GM19467 (cell line): ENCODE data around the gene RAI1.

Experiments used
- ATAC-seq: cut with Tn5 transposase; IDR thresholded peaks from one replicate; pipeline ENCODE4 v1.9.1; 2021; ENCODE audit warnings: mild to moderate bottlenecking, moderate library complexity; ENCODE audit not compliant: unreplicated experiment

The RAI1 gene

DNA sequence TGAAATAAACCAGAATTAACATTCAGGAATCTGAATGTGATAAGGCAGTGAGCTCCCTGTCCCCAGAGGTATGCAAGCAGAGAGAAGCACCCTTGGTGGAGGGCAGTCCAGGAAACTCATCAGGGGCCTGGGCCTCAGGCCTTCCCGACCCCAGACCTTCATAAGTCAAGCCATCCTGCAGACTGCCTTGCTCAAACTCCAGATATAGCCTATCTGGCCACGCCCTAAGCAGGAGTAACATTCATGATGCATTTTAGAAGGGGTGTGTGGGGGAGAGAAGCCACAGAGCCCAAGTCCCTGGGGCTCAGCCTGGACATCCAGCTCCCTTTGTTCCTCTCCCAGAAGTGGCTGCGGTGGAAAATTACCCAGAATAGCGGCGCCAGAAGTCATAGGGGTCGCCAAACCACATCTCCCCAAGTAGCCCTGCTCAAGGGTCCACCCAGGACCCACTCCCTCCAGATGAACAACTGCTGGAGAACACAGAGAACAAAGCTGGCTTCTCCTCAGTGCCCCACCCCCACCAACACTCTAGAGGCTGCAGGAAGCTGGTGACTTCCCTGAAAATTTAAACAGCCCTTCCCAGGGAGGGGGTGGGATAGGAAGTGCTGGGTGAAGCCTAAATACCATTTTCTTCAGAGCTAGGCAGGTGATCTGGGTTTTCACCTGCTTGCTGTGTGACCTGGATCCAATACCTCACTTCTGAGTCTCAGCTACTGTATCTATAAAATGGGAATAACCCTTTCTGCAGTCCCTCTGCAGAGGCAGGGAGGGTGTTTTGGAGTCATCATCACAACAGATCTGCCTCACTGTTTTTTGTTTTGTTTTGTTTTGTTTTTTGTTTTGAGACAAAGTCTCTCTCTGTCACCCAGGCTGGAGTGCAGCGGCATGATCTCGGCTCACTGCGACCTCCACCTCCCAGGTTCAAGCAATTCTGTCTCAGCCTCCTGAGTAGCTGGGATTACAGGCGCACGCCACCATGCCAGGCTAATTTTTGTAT lies 157.0 kb downstream of the RAI1 start:
- no peak for ATAC-seq

DNA sequence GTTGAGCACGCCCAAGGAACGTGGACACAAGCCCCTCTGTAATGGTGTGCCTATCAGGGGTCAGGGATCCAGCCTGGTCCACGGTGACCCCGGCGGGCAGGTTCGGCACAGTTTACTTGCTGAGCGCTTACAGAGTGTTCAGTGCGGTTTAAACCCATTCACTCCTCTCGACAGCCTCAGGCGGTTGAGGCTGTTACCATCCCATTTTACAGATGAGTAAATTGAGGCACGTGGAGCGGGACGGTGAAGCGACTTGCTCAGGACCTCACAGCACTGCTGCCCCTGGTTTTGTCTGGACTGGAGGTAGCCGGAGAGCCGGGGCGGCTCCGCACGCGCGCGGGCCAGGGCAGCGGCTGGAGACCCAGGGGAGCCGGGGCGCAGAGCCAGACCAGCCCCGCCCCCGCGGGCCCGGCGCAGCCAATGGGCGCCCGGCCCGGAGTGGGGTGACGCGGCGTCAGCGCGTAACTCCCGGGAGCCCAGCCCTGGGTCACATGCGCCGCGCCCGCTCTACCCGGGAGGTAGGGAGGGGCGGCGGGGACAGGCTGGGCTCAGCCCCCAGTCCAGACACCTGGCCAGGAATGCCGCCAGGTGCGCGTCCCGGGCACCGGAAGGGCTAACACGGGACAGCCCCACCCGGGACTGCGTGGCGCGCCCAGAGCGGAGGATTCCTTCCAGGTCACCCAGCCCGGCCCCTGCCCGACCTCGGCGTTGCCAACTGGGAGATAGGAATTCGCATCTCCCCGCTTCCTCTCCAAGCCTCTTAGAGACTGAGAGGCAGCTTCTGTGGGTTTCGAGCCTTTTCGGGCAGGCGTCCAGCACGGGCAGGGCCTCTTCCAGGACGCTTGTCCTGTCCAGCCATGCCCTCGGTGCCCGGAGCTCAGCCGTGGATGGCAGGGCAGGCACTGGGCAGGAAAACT lies 158.8 kb downstream of the RAI1 start:
- peak; percentile 47 for ATAC-seq

GRCh38 chr17:17840751-17841591 lies 159.7 kb downstream of the RAI1 start:
- ATAC-seq, result no peak

DNA sequence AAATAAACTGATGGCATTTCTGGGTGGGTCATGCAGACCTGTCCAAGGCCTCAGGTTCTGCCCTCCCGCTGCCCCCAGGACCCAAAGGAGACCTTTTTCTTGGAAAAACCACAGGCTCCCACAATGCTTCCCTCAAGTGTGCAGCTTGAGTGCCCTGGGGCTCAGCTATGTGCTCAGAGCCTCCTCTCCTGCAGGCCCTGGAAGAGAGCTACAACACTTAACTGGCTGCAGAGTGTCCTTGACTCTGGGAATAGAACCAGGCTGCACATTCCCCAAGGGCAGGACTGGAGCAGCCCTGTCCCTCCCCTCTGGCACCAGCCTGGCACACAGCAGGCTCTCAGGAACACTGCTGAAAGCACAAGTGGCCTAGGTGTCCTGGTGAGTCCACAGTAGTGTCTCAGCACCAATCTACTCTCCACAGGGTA lies 160.4 kb downstream of the RAI1 start:
- ATAC-seq, result no peak

- no peak for ATAC-seq
These were observed 161.0 kb downstream of the RAI1 start for GRCh38 chr17:17842111-17842876.

GRCh38 chr17:17843096-17843495 lies 161.8 kb downstream of the RAI1 start:
- ATAC-seq, result no peak

GRCh38 chr17:17844079-17844478 lies 162.8 kb downstream of the RAI1 start:
- ATAC-seq, result no peak

DNA sequence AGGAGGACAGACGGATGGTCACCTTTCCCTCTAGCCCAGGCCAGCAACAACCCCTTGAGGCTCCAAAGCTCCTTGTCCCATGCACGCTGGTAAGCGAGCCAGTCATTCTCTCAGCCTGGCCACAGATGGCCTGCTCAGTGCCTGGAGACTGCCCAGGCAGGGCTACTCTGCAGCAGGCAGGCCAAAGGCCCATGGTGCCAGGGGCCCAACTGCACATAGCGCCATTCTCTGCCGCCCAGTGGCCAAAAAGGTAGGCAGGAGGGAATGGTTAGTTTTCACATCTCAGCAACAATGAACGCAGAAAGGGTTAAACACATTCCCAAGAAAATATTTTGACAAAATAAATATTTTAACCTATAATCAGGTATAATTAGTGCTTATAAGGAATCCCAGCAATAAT lies 163.2 kb downstream of the RAI1 start:
- ATAC-seq, result no peak

- ATAC-seq, result no peak
These were observed 164.0 kb downstream of the RAI1 start for GRCh38 chr17:17845046-17845775.

DNA sequence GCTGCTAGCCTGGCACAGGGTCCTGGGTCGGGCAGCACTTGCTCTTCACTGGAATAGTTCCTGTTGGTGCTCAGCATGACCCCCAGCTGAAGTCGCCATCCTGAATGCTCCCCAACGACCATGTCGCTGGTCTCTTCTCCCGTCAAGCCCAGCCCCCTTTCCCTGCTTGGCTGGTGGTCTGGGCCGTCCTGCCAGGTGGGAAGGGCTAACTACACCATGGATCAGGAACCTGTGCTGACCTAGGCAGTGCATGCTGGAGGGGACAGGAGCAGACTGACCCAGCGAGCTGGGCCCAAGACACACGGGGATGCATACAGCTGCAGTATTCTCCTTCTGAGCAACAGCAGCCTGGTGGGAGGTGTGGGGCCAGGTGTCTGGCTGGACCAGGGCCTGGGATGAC lies 164.7 kb downstream of the RAI1 start:
- ATAC-seq, result no peak

DNA sequence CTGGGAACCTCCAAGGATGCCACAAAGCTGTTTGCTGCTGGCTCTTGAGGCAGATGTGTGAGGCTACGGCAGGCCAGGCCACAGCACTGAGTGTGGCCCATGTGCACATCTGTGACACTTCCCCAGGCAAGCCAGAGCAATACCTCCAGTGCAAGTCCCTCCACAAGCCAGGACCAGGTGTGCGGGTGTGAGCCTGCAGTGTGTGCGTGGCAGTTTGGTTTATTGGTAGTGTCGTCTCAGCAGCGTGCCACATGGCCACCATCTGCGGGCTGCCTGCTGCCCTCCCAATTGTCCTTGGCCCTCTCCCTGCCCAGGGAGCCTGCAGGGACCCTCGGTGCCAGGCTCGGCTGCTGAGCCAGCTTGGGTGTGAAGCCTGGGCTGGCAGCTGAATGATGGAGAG lies 165.4 kb downstream of the RAI1 start:
- no peak for ATAC-seq

DNA sequence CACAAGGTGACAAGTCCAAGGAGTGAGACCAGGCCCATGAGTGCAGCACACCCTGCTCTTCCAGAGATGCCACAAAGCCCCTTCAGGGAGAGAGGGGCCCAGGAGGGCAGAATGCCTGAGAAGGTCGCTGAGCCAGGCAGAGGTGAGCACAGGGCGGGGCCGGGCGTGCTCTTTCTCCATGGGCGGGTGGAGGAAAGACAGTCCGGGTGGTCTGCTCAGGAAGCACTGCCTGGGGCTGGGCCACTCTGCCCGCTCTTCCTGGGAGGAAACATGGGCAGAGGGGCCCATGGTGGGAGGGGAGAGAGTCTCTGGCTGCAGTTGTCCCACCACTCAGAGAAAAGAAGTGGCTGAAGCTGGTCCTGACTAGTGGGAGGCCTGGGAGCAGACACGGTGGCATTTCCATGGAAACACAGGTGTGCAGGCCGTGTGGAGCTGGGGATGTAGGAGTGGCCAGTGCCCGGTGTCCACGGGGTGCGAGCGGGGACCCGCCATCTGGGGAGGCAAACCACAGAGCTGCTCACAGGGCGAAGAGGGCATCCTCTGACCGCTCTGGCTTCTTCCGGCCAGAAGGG lies 165.9 kb downstream of the RAI1 start:
- no peak for ATAC-seq

- no peak for ATAC-seq
These were observed 166.5 kb downstream of the RAI1 start for GRCh38 chr17:17847726-17848125.

DNA sequence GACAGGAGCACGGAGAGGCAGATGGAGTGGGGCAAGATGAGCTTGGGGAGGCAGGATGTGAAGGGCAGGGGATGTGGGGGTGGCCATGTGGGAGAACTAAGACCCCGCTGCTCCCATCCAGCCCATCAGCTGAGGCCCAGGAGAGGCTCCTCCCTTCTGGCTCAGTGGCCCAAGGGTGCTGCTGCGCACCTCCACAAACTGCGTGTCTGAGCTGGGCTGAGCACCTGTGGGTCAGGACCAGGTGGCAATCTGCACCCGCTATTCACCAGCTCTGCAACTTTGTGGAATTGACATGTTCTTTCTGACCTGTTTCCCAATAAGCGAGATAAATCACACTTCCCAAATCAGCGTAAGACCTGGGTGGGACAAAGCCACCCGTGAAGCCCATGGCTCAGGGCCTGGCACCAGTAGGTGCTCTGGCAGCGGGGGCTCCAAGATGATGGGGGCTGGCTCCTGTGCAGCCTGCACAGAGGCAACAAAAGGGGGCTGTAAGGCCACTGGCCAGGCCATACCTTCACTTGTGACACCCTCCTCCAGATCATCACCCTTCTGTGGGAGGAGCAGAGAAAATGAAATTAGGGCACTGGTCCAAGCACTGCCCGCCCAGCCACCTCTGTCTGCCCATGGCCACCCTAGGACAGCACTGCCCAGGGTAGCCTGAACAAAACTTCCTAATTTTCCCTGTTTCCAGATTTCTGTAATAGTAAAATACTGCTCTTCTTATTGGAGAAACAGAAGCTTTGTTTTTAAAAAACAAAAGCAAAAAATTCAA lies 167.2 kb downstream of the RAI1 start:
- ATAC-seq, result no peak

GRCh38 chr17:17849147-17849820 lies 168.0 kb downstream of the RAI1 start:
- ATAC-seq, result no peak

DNA sequence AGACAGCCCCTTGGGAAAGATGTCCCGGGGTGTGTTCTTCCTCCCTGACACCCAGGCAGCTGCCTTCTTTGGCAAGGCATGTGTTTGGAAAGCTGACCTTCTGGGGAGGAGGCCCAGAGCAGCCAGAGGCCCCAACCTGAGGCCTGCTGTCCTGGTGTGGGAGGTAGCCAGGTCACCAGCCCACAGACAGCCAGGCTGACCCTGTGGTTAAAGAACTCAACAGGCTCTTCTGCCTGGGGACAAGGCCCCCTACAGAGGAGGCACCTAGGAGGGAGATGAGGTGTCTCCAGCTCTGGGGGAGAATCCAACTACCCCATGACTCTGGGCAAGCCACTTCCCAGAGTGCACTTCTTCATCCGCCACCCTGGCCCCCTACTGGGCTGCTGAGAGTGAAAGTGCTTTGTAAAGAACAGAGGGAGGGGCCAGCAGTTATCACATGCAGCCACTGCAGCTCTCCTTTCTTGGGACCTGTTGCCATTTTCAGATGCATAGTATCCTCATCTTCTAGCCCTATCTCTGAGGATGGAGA lies 168.7 kb downstream of the RAI1 start:
- ATAC-seq, result no peak
